ENCODE data around the gene KSR1. TPM values are rescaled to one million over a fixed set of nuclear protein-coding genes. Genes with fewer than 3 reads are reported as not detected.

Gene KSR1
- total and polyA plus RNA-seq, 8 donors = 2.7 to 32.1 (median 13.6) TPM

GRCh38 chr17:27573971-27574525 is 117.8 kb downstream of the KSR1 start:
- DNase-seq = peak in 1 of 2 donors; percentile 34
- no peak overlapping the region for H3K4me3 ChIP-seq
- peaks cover 0 to 4% (median 2%) of the 10 kb centered on the region in 4 donors for H3K36me3 ChIP-seq
- H3K27ac ChIP-seq = no peak overlapping the region
- intact Hi-C loops (cut with DNase I; ENCODE audit: low total_unique reads) = no loop called here
- TF ChIP-seq POLR2AphosphoS5 (IDR thresholded peaks at IDR 0.05) (no peak), CTCF (IDR thresholded peaks at IDR 0.05) (no peak), EP300 (IDR thresholded peaks at IDR 0.05) (no peak), POLR2A (IDR thresholded peaks at IDR 0.05) (no peak)
- H3K27me3 ChIP-seq = no peaks in the 10 kb centered on the region
- 72 to 87% (median 84%) methylated on average over 4 of the region's 4 CpGs for WGBS, 5 donors
- no peaks in the 10 kb centered on the region for H3K9me3 ChIP-seq
- peaks cover 9 to 36% (median 25%) of the 10 kb centered on the region in 4 donors for H3K4me1 ChIP-seq

GRCh38 chr17:27575096-27575911 is 119.1 kb downstream of the KSR1 start:
- Histone ChIP-seq H3K36me3 (peaks cover 0 to 6% (median 2%) of the 10 kb centered on the region in 4 donors), H3K27me3 (no peaks in the 10 kb centered on the region), H3K4me3 (no peak overlapping the region), H3K27ac (no peak overlapping the region), H3K9me3 (no peaks in the 10 kb centered on the region), H3K4me1 (peaks cover 9 to 36% (median 23%) of the 10 kb centered on the region in 4 donors)
- TF ChIP-seq EP300 (IDR thresholded peaks at IDR 0.05) = no peak
- no peak for TF ChIP-seq POLR2A (IDR thresholded peaks at IDR 0.05)
- TF ChIP-seq POLR2AphosphoS5 (IDR thresholded peaks at IDR 0.05) = no peak
- no peak for TF ChIP-seq CTCF (IDR thresholded peaks at IDR 0.05)
- 92 to 97% (median 94%) methylated on average over 3 of the region's 3 CpGs for WGBS, 5 donors
- DNase-seq = no peak
- intact Hi-C loops (cut with DNase I; ENCODE audit: low total_unique reads) = no loop called here

- intact Hi-C loops (cut with DNase I; ENCODE audit: low total_unique reads) = no loop called here
- Histone ChIP-seq H3K9me3 (no peaks in the 10 kb centered on the region), H3K4me3 (no peak overlapping the region), H3K27me3 (no peaks in the 10 kb centered on the region), H3K36me3 (peaks cover 0 to 6% (median 2%) of the 10 kb centered on the region in 4 donors), H3K4me1 (peaks cover 9 to 36% (median 23%) of the 10 kb centered on the region in 4 donors), H3K27ac (no peak overlapping the region)
- WGBS, 5 donors = 89 to 96% (median 93%) methylated on average over 2 of the region's 2 CpGs
- DNase-seq = no peak
- TF ChIP-seq POLR2A (IDR thresholded peaks at IDR 0.05) (no peak), EP300 (IDR thresholded peaks at IDR 0.05) (no peak), POLR2AphosphoS5 (IDR thresholded peaks at IDR 0.05) (no peak), CTCF (IDR thresholded peaks at IDR 0.05) (no peak)
Measured at GRCh38 chr17:27575912-27576252, 119.6 kb downstream of the KSR1 start.

- peaks cover 0 to 6% (median 2%) of the 10 kb centered on the region in 4 donors for H3K36me3 ChIP-seq
- no peaks in the 10 kb centered on the region for H3K9me3 ChIP-seq
- no peak for DNase-seq
- TF ChIP-seq POLR2A (IDR thresholded peaks at IDR 0.05) (no peak), POLR2AphosphoS5 (IDR thresholded peaks at IDR 0.05) (no peak), EP300 (IDR thresholded peaks at IDR 0.05) (no peak), CTCF (IDR thresholded peaks at IDR 0.05) (no peak)
- H3K27me3 ChIP-seq = no peaks in the 10 kb centered on the region
- H3K4me1 ChIP-seq = peaks cover 12 to 36% (median 23%) of the 10 kb centered on the region in 4 donors
- H3K27ac ChIP-seq = peak overlapping the region in 4 of 5 donors; percentile 53 to 81 (median 60)
- intact Hi-C loops (cut with DNase I; ENCODE audit: low total_unique reads) = no loop called here
- 56 to 61% (median 58%) methylated on average over 8 of the region's 8 CpGs for WGBS, 5 donors
- no peak overlapping the region for H3K4me3 ChIP-seq
Measured at GRCh38 chr17:27576477-27577083, 120.3 kb downstream of the KSR1 start.
